Mesenchymal stem cell (in vitro differentiated cells and primary cell): Measurements from ENCODE around the gene POLK. TPM values are rescaled to one million over a fixed set of nuclear protein-coding genes. Genes with fewer than 3 reads are reported as not detected.
A peak's percentile ranks its signal among the peaks of the same experiment; 100 is the strongest.

ENCODE experiments used
- DNase-seq: peaks from one replicate; pipeline ENCODE4 v3.0.0-alpha.2; 2013
- H2AFZ ChIP-seq: one replicate; pipeline ENCODE4 v1.6.1; 2013; ENCODE audit warnings: low read depth, mild to moderate bottlenecking, control low read depth, inconsistent platforms, low read length, moderate library complexity
- H2AK5ac ChIP-seq: 2 replicates; pipeline ENCODE4 v1.6.1; 2013; ENCODE audit warnings: low read length, moderate library complexity, mild to moderate bottlenecking, inconsistent platforms; ENCODE audit not compliant: severe bottlenecking
- H2BK120ac ChIP-seq: one replicate; pipeline ENCODE4 v1.6.1; 2013; ENCODE audit warnings: low read depth, mild to moderate bottlenecking, inconsistent platforms, low read length, moderate library complexity
- H2BK12ac ChIP-seq, 2 experiments: one replicate each; pipeline ENCODE4 v1.6.1; 2013; ENCODE audit warnings: inconsistent platforms in 2 of 2, low read length in 2 of 2, mild to moderate bottlenecking in 2 of 2, moderate library complexity in 2 of 2, control low read depth in 1 of 2
- H2BK15ac ChIP-seq: one replicate; pipeline ENCODE4 v1.6.1; 2013; ENCODE audit warnings: mild to moderate bottlenecking, low read depth, inconsistent platforms; ENCODE audit not compliant: poor library complexity, severe bottlenecking
- H2BK5ac ChIP-seq: 2 replicates; pipeline ENCODE4 v1.6.1; 2013; ENCODE audit warnings: low read depth, mild to moderate bottlenecking, low read length, control low read depth, inconsistent platforms; ENCODE audit not compliant: poor library complexity, severe bottlenecking
- H3K14ac ChIP-seq, 2 experiments: one replicate each; pipeline ENCODE4 v1.6.1; 2013; ENCODE audit warnings: inconsistent platforms in 2 of 2, low read length in 2 of 2, control low read depth in 1 of 2, mild to moderate bottlenecking in 1 of 2, moderate library complexity in 1 of 2
- H3K18ac ChIP-seq, 2 experiments: one replicate each; pipeline ENCODE4 v1.6.1; 2013; ENCODE audit warnings: inconsistent platforms in 2 of 2, low read length in 2 of 2, control low read depth in 1 of 2, low read depth in 1 of 2, mild to moderate bottlenecking in 1 of 2
- H3K23ac ChIP-seq, 2 experiments: one replicate each; pipeline ENCODE4 v1.6.1; 2013; ENCODE audit warnings: inconsistent platforms in 2 of 2, low read length in 2 of 2, mild to moderate bottlenecking in 2 of 2, moderate library complexity in 2 of 2, control low read depth in 1 of 2
- H3K27ac ChIP-seq: 2 replicates; pipeline ENCODE4 v1.5.1; 2013; ENCODE audit warnings: mild to moderate bottlenecking, moderate library complexity, low read length, control low read depth, inconsistent platforms; ENCODE audit not compliant: poor library complexity, severe bottlenecking
- H3K27me3 ChIP-seq, 2 experiments: 2 replicates each; pipeline versions ENCODE4 v1.6.1 to v1.7.0; 2013; ENCODE audit warnings: low read length in 2 of 2, mild to moderate bottlenecking in 2 of 2, moderate library complexity in 2 of 2, control low read depth in 1 of 2, inconsistent platforms in 1 of 2; ENCODE audit not compliant: control insufficient read depth in 1 of 2, insufficient read depth in 1 of 2
- H3K36me3 ChIP-seq, 2 experiments: 2 replicates each; pipeline versions ENCODE4 v1.6.1 to v1.7.0; 2013; ENCODE audit warnings: low read length in 2 of 2, control low read depth in 1 of 2, inconsistent platforms in 1 of 2, low read depth in 1 of 2, mild to moderate bottlenecking in 1 of 2; ENCODE audit not compliant: insufficient read depth in 2 of 2, control insufficient read depth in 1 of 2
- H3K4ac ChIP-seq, 2 experiments: one replicate each; pipeline ENCODE4 v1.6.1; 2013; ENCODE audit warnings: inconsistent platforms in 2 of 2, low read length in 2 of 2, mild to moderate bottlenecking in 2 of 2, moderate library complexity in 2 of 2, control low read depth in 1 of 2, low read depth in 1 of 2
- H3K4me1 ChIP-seq: 2 replicates; pipeline ENCODE4 v1.6.1; 2013; ENCODE audit warnings: low read depth, low read length, control low read depth; ENCODE audit not compliant: control insufficient read depth, insufficient read depth
- H3K4me2 ChIP-seq: 2 replicates; pipeline ENCODE4 v1.6.1; 2013; ENCODE audit warnings: low read length, mild to moderate bottlenecking, inconsistent platforms; ENCODE audit not compliant: poor library complexity, severe bottlenecking
- H3K4me3 ChIP-seq, 2 experiments: 2 replicates each; pipeline versions ENCODE4 v1.5.1 to v1.7.0; 2013; ENCODE audit warnings: low read length in 2 of 2, mild to moderate bottlenecking in 2 of 2, control low read depth in 1 of 2, low read depth in 1 of 2; ENCODE audit not compliant: insufficient read depth in 1 of 2
- H3K79me1 ChIP-seq: replicated peaks from 2 replicates; pipeline ENCODE4 v1.6.1; 2013; ENCODE audit warnings: mild to moderate bottlenecking, control low read depth, low read length, inconsistent platforms; ENCODE audit not compliant: poor library complexity, severe bottlenecking
- H3K9ac ChIP-seq: 2 replicates; pipeline ENCODE4 v1.7.0; 2013; ENCODE audit warnings: mild to moderate bottlenecking, low read length, moderate library complexity
- H3K9me3 ChIP-seq: 2 replicates; pipeline ENCODE4 v1.7.0; 2013; ENCODE audit warnings: mild to moderate bottlenecking, low read length; ENCODE audit not compliant: control insufficient read depth
- H4K8ac ChIP-seq: one replicate; pipeline ENCODE4 v1.6.1; 2013; ENCODE audit warnings: inconsistent platforms, mild to moderate bottlenecking, low read length, moderate library complexity
- H4K91ac ChIP-seq: one replicate; pipeline ENCODE4 v1.6.1; 2013; ENCODE audit warnings: mild to moderate bottlenecking, low read length, inconsistent platforms
- WGBS: methylation state at CpG from one replicate; pipeline ENCODE4 v1.1.7; 2013; ENCODE audit warnings: mixed read lengths; 5-methylcytosine and 5-hydroxymethylcytosine counted together
- small RNA-seq: library from polyadenylated mRNA; stranded (forward); fragments of <200 nt; extraction: miRNeasy Mini kit (QIAGEN cat#:217004); gene quantifications from one replicate; pipeline ENCODE3, GENCODE V24; 2013; ENCODE audit warnings: low read depth

Gene POLK

GRCh38 chr5:75640826-75641225 lies 129.1 kb downstream of the POLK start:
- Histone ChIP-seq H2AK5ac (no peak overlapping the region), H3K36me3 (no peaks in the 10 kb centered on the region), H4K91ac (no peak overlapping the region), H2BK5ac (no peak overlapping the region), H2AFZ (no peak overlapping the region), H3K79me1 (no peaks in the 10 kb centered on the region), H3K18ac (no peak overlapping the region), H3K9me3 (no peaks in the 10 kb centered on the region), H4K8ac (no peak overlapping the region), H2BK120ac (no peak overlapping the region), H3K9ac (no peak overlapping the region), H2BK12ac (no peak overlapping the region), H3K4me3 (no peak overlapping the region), H3K14ac (no peak overlapping the region), H2BK15ac (no peak overlapping the region), H3K27ac (peak overlapping the region; percentile 39), H3K4me2 (no peak overlapping the region), H3K23ac (no peak overlapping the region), H3K4me1 (peaks cover 1% of the 10 kb centered on the region), H3K4ac (no peak overlapping the region), H3K27me3 (no peaks in the 10 kb centered on the region)
- DNase-seq: peak; percentile 20
- 37% methylated on average over 2 of the region's 2 CpGs for WGBS

GRCh38 chr5:75648712-75649111 lies 137.0 kb downstream of the POLK start:
- H3K4me3 ChIP-seq: no peak overlapping the region
- H3K36me3 ChIP-seq: no peaks in the 10 kb centered on the region
- H3K27ac ChIP-seq: no peak overlapping the region
- no peak for DNase-seq
- 87% methylated on average over 2 of the region's 2 CpGs for WGBS
- no peak overlapping the region for H4K8ac ChIP-seq
- no peaks in the 10 kb centered on the region for H3K9me3 ChIP-seq
- no peaks in the 10 kb centered on the region for H3K79me1 ChIP-seq
- peak overlapping the region in 1 of 2 experiments; percentile 21 for H3K18ac ChIP-seq
- no peak overlapping the region for H2BK12ac ChIP-seq
- H3K27me3 ChIP-seq: no peaks in the 10 kb centered on the region
- no peak overlapping the region for H2BK5ac ChIP-seq
- no peak overlapping the region for H2BK120ac ChIP-seq
- no peak overlapping the region for H3K14ac ChIP-seq
- H2AK5ac ChIP-seq: no peak overlapping the region
- no peak overlapping the region for H2BK15ac ChIP-seq
- H3K4ac ChIP-seq: no peak overlapping the region
- no peak overlapping the region for H2AFZ ChIP-seq
- H4K91ac ChIP-seq: no peak overlapping the region
- no peak overlapping the region for H3K4me2 ChIP-seq
- H3K4me1 ChIP-seq: no peaks in the 10 kb centered on the region
- no peak overlapping the region for H3K23ac ChIP-seq
- no peak overlapping the region for H3K9ac ChIP-seq

Small RNA genes within 50 kb of the gene (small RNA-seq; reads per million reads assigned to genes)
- gene RNU7-175P: not detected
